AG09309 (cell line): ENCODE data around the gene MAML2.

ENCODE experiments used
- DNase-seq: peaks from one replicate; pipeline ENCODE4 v3.0.0-alpha.2; 2010; ENCODE audit warnings: low read depth
- H3K4me3 ChIP-seq: 2 replicates; pipeline ENCODE4 v1.5.1; 2011; ENCODE audit warnings: mild to moderate bottlenecking, low read depth, low read length, moderate library complexity; ENCODE audit not compliant: control insufficient read depth
- CTCF ChIP-seq: IDR thresholded peaks from 2 replicates; pipeline ENCODE4 v1.5.1; 2011; ENCODE audit warnings: mild to moderate bottlenecking, low read depth, low read length, inconsistent platforms; ENCODE audit not compliant: insufficient read depth, control insufficient read depth; ENCODE audit errors: missing control alignments

The MAML2 gene

GRCh38 chr11:96342961-96343711 is at the start of gene MAML2:
MAML2 (minus strand) TSS chr11:96343195; CDS start chr11:96341895, 1,300 bp downstream.
- TF ChIP-seq CTCF: peak; percentile 91
- DNase-seq: peak; percentile 73
- H3K4me3 ChIP-seq: peak within 1 kb of the TSS; percentile 49

GRCh38 chr11:96391698-96392307 is 48.8 kb upstream of the MAML2 start:
- TF ChIP-seq CTCF: peak; percentile 9
- no peak overlapping the region for H3K4me3 ChIP-seq
- DNase-seq: no peak

DNA sequence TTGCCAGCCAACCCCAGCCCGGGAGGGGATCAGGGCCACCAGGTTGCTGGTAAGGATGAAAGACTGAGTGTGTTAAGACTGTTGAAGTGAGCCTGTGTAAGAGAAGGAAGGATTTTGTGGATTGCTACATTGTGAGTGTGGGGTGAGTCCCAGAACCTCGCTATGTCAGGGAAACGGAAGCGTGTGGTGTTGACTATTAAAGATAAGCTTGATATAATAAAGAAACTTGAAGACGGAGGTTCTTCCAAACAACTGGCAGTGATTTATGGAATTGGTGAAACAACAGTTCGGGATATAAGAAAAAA is 47.4 kb upstream of the MAML2 start:
- no peak for TF ChIP-seq CTCF
- peak overlapping the region; percentile 87 for H3K4me3 ChIP-seq
- DNase-seq: no peak

- peak within 1 kb of the TSS; percentile 87 for H3K4me3 ChIP-seq
- DNase-seq: peak; percentile 76
- TF ChIP-seq CTCF: no peak
Observed at GRCh38 chr11:96389720-96390487, 46.9 kb upstream of the MAML2 start, which contains the start of the genes CCDC82 and JRKL. CCDC82 (minus strand) TSS chr11:96389912; CDS start chr11:96384747, 5,165 bp downstream. JRKL (plus strand) TSS chr11:96390013; CDS start chr11:96390650, 637 bp downstream.

DNA sequence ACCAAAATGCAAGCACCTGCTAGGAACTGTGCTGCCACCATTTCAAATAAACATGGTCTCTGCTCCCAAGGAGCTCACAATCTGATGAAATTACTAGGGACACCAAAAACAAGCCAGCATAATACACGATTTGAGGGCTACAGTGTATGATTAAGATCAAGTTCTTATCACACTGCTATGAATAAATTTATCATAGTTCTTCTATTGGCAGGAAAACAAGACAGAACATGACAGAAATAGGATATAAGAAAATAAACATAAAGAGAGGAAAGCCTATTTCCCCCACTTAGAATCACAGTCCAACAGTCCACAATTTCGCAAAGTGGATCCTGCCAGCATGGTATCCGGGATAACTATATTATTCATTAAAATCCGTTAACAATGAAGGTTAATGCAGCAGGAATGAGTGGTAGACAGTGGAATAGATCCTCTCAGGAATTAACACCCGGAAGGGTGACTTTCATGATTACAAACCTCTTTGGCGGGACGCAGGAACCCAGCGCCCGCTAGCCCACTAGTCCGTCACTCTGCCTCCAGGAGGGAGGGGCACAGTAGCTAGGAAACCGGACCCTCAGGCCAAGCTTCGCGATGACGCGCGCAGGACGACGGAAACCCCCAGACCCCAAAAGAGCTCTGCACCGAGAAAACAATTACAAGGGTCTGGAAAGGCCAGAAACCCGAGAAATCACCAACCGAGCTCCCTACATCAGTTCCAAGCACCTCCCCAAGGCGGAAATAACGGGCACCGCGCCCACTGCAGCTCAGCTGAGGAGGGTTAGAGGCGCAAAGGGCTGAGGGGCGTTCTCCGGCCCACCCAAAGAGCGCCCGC is 46.1 kb upstream of the MAML2 start:
- peak overlapping the region; percentile 87 for H3K4me3 ChIP-seq
- DNase-seq: no peak
- no peak for TF ChIP-seq CTCF

- no peak for DNase-seq
- no peak for TF ChIP-seq CTCF
- H3K4me3 ChIP-seq: no peak overlapping the region
Observed at GRCh38 chr11:96385187-96385586, 42.2 kb upstream of the MAML2 start.
